ENCODE results near the gene INPP5D.

GRCh38 chr2:233218836-233219235 lies 158.7 kb downstream of the INPP5D start:
- TF ChIP-seq, protein P1, sequence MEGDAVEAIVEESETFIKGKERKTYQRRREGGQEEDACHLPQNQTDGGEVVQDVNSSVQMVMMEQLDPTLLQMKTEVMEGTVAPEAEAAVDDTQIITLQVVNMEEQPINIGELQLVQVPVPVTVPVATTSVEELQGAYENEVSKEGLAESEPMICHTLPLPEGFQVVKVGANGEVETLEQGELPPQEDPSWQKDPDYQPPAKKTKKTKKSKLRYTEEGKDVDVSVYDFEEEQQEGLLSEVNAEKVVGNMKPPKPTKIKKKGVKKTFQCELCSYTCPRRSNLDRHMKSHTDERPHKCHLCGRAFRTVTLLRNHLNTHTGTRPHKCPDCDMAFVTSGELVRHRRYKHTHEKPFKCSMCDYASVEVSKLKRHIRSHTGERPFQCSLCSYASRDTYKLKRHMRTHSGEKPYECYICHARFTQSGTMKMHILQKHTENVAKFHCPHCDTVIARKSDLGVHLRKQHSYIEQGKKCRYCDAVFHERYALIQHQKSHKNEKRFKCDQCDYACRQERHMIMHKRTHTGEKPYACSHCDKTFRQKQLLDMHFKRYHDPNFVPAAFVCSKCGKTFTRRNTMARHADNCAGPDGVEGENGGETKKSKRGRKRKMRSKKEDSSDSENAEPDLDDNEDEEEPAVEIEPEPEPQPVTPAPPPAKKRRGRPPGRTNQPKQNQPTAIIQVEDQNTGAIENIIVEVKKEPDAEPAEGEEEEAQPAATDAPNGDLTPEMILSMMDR (IDR thresholded peaks at IDR 0.05; ENCODE audit: low read depth, low read length, poor library complexity, severe bottlenecking) = no peak
- TF ChIP-seq EZH2phosphoT487 (IDR thresholded peaks at IDR 0.05; ENCODE audit: borderline replicate concordance, low read length) = no peak

Measured in DOHH2 (cell line).